GM15510 (cell line): ENCODE data around the gene ACTN4.

ENCODE experiments used
- POLR2A ChIP-seq: IDR thresholded peaks from 3 replicates; pipeline ENCODE4 v1.6.1; 2011; ENCODE audit warnings: borderline replicate concordance; ENCODE audit not compliant: insufficient read length; ENCODE audit errors: extremely low read depth

ACTN4 gene

GRCh38 chr19:38774181-38774950 is 126.9 kb downstream of the ACTN4 start:
- no peak for TF ChIP-seq POLR2A

- TF ChIP-seq POLR2A: no peak
Observed at GRCh38 chr19:38778733-38779132, 131.3 kb downstream of the ACTN4 start.

- TF ChIP-seq POLR2A: no peak
Observed at GRCh38 chr19:38780443-38780842, 133.0 kb downstream of the ACTN4 start.

- no peak for TF ChIP-seq POLR2A
Observed at GRCh38 chr19:38781058-38781457, 133.6 kb downstream of the ACTN4 start.
